Ectodermal cell (in vitro differentiated cells): ENCODE data around the gene C11orf42.
A peak's percentile ranks its signal among the peaks of the same experiment; 100 is the strongest.

Experiments used
- H3K27ac ChIP-seq: 2 replicates; pipeline ENCODE4 v1.7.0; 2013; ENCODE audit warnings: mild to moderate bottlenecking, low read depth, low read length; ENCODE audit not compliant: insufficient read depth, poor library complexity, severe bottlenecking
- H3K27me3 ChIP-seq: 2 replicates; pipeline ENCODE4 v1.7.0; 2013; ENCODE audit warnings: mild to moderate bottlenecking, low read length; ENCODE audit not compliant: insufficient read depth, control insufficient read depth, poor library complexity, severe bottlenecking
- H3K36me3 ChIP-seq: one replicate; pipeline ENCODE4 v1.7.0; 2013; ENCODE audit warnings: low read length; ENCODE audit not compliant: control insufficient read depth, insufficient read depth
- H3K4me1 ChIP-seq: one replicate; pipeline ENCODE4 v1.7.0; 2013; ENCODE audit warnings: low read length; ENCODE audit not compliant: control insufficient read depth, insufficient read depth
- H3K4me3 ChIP-seq: 2 replicates; pipeline ENCODE4 v1.7.0; 2013; ENCODE audit warnings: low read depth, low read length, control low read depth; ENCODE audit not compliant: insufficient read depth
- H3K9me3 ChIP-seq: 2 replicates; pipeline ENCODE4 v1.7.0; 2013; ENCODE audit warnings: mild to moderate bottlenecking, low read length, moderate library complexity; ENCODE audit not compliant: control insufficient read depth
- WGBS, 2 experiments: methylation state at CpG; one replicate each; pipeline ENCODE4 v1.1.7; 2013; ENCODE audit warnings: missing lambda C conversion rate in 2 of 2; 5-methylcytosine and 5-hydroxymethylcytosine counted together

C11orf42 gene

GRCh38 chr11:6217722-6218121, 12.4 kb downstream of the C11orf42 start:
- 91 to 92% methylated on average over 18 to 19 of the region's 19 CpGs for WGBS, 2 experiments
- Histone ChIP-seq H3K4me1 (no peaks in the 10 kb centered on the region), H3K9me3 (no peaks in the 10 kb centered on the region), H3K27me3 (no peaks in the 10 kb centered on the region), H3K27ac (no peak overlapping the region), H3K36me3 (peaks cover 24% of the 10 kb centered on the region), H3K4me3 (no peak overlapping the region)

GRCh38 chr11:6219359-6219758, 14.0 kb downstream of the C11orf42 start:
- Histone ChIP-seq H3K4me1 (no peaks in the 10 kb centered on the region), H3K27ac (no peak overlapping the region), H3K9me3 (no peaks in the 10 kb centered on the region), H3K4me3 (no peak overlapping the region), H3K36me3 (peaks cover 32% of the 10 kb centered on the region), H3K27me3 (no peaks in the 10 kb centered on the region)
- WGBS, 2 experiments = 77 to 86% methylated on average over 2 of the region's 2 CpGs

DNA sequence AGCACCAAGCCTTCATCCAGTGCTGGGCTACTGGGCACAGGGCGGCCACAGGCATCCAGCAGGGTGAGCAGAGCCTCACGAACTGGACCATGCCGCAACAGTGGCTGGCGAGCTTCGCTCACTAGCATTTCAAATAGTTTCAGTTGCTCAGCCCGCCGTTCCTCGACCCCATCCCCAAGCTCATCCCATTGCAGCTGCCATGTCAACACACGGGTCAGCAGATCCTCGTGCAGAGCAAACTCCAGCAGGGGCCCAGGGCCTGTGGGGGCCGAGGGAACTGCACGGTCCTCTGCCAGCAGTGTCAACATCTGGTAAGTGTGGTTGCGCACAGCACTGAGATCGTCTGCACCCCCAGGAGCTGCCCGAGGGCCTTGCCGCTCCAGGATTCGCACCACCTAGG, 18.5 kb downstream of the C11orf42 start:
- Histone ChIP-seq H3K36me3 (peaks cover 13% of the 10 kb centered on the region), H3K4me1 (no peaks in the 10 kb centered on the region), H3K27ac (no peak overlapping the region), H3K4me3 (no peak overlapping the region), H3K9me3 (no peaks in the 10 kb centered on the region), H3K27me3 (no peaks in the 10 kb centered on the region)
- 95 to 96% methylated on average over 17 of the region's 17 CpGs for WGBS, 2 experiments

DNA sequence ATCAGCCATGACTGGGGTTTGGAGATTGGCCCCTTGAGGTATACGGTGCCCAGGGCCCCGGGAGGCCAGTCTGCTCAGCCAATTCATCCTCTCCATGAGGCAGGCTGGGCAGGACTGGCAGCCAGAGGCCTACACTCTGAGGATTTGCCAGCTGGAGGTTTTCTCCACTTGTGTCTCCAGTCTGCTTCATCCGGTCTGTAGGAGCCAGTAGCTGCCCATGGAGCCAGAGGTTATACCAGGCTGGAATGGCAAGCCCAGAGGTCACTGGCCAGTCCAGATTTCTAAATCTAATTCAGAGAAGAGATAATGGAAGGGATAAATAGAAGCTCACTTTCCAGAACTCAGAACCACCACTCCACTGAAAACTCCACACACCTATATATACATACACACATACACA, 19.1 kb downstream of the C11orf42 start:
- Histone ChIP-seq H3K27ac (no peak overlapping the region), H3K4me3 (no peak overlapping the region), H3K9me3 (no peaks in the 10 kb centered on the region), H3K27me3 (no peaks in the 10 kb centered on the region), H3K36me3 (peaks cover 13% of the 10 kb centered on the region), H3K4me1 (no peaks in the 10 kb centered on the region)
- 92 to 99% methylated on average over 3 of the region's 3 CpGs for WGBS, 2 experiments

GRCh38 chr11:6225024-6225423, 19.7 kb downstream of the C11orf42 start:
- peaks cover 13% of the 10 kb centered on the region for H3K36me3 ChIP-seq
- H3K27ac ChIP-seq = no peak overlapping the region
- no peaks in the 10 kb centered on the region for H3K27me3 ChIP-seq
- no peaks in the 10 kb centered on the region for H3K9me3 ChIP-seq
- no peak overlapping the region for H3K4me3 ChIP-seq
- WGBS, 2 experiments = 81 to 90% methylated on average over 1 of the region's 1 CpG
- no peaks in the 10 kb centered on the region for H3K4me1 ChIP-seq

DNA sequence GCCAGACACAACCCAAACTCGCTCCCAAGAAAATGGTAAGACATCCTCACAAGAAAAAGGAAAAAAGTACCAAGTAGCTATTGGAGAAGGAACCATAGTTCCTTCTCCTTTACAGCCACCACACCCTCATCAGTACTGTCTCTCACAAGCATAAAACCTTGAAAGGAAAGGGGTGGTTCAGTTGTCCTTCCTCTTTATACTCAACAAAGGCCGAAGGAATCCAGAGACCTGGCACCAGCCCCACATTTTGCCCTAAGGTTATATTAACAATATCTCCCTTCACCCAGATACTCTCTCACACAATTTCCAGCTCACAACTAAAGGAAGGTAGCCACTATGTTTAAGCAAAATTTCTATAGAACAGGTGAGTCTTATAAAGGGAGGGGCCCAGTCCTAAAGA, 20.5 kb downstream of the C11orf42 start:
- peaks cover 13% of the 10 kb centered on the region for H3K36me3 ChIP-seq
- WGBS, 2 experiments = 93% methylated on average over 2 of the region's 2 CpGs
- H3K4me3 ChIP-seq = no peak overlapping the region
- no peak overlapping the region for H3K27ac ChIP-seq
- H3K9me3 ChIP-seq = no peaks in the 10 kb centered on the region
- H3K27me3 ChIP-seq = no peaks in the 10 kb centered on the region
- H3K4me1 ChIP-seq = no peaks in the 10 kb centered on the region

GRCh38 chr11:6228520-6228919, 23.2 kb downstream of the C11orf42 start:
- no peaks in the 10 kb centered on the region for H3K27me3 ChIP-seq
- H3K36me3 ChIP-seq = peaks cover 7% of the 10 kb centered on the region
- no peak overlapping the region for H3K27ac ChIP-seq
- WGBS, 2 experiments = 63 to 67% methylated on average over 3 of the region's 3 CpGs
- no peak overlapping the region for H3K4me3 ChIP-seq
- peaks cover 6% of the 10 kb centered on the region for H3K4me1 ChIP-seq
- no peaks in the 10 kb centered on the region for H3K9me3 ChIP-seq

GRCh38 chr11:6229911-6230310, 24.6 kb downstream of the C11orf42 start:
- H3K4me1 ChIP-seq = peaks cover 8% of the 10 kb centered on the region
- no peak overlapping the region for H3K27ac ChIP-seq
- no peaks in the 10 kb centered on the region for H3K27me3 ChIP-seq
- no peak overlapping the region for H3K4me3 ChIP-seq
- no peaks in the 10 kb centered on the region for H3K9me3 ChIP-seq
- 62 to 79% methylated on average over 2 of the region's 2 CpGs for WGBS, 2 experiments
- H3K36me3 ChIP-seq = no peaks in the 10 kb centered on the region

DNA sequence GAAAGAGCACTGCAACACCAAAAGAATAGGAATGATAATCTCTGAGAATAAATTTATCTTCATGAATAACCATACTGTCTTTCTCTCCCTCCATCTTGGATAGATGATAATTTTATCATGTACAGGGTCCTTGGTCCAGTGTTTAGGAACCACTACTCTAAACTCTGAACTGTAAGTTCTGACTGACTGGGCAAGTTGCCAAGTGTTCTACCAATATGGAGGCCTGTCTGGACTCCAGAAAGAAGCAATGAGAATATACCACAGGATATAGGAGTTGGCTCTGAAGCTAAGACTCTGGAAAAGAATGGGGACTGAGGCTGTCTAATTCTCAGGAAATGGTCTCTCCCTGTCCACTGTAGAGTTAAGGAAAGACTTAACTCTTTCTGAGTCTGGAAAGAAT, 27.5 kb downstream of the C11orf42 start:
- no peaks in the 10 kb centered on the region for H3K27me3 ChIP-seq

GRCh38 chr11:6233984-6234386, 28.6 kb downstream of the C11orf42 start:
- Histone ChIP-seq H3K27me3 (no peaks in the 10 kb centered on the region), H3K36me3 (no peaks in the 10 kb centered on the region), H3K4me3 (peak overlapping the region; percentile 75), H3K27ac (no peak overlapping the region), H3K4me1 (peaks cover 8% of the 10 kb centered on the region), H3K9me3 (no peaks in the 10 kb centered on the region)
- 2 to 3% methylated on average over 10 of the region's 10 CpGs for WGBS, 2 experiments

More for the DNA sequence above, 27.5 kb downstream of the C11orf42 start:
- H3K4me3 ChIP-seq = no peak overlapping the region
- no peaks in the 10 kb centered on the region for H3K36me3 ChIP-seq
- H3K9me3 ChIP-seq = no peaks in the 10 kb centered on the region
- peaks cover 8% of the 10 kb centered on the region for H3K4me1 ChIP-seq
- H3K27ac ChIP-seq = no peak overlapping the region
